Suprapubic skin (tissue), 4 donors: ENCODE measurements around the gene STXBP3. TPM values are rescaled to one million over a fixed set of nuclear protein-coding genes. Genes with fewer than 3 reads are reported as not detected.

Source experiments
- DNase-seq, 2 donors: peaks; one replicate each; pipeline ENCODE4 v3.0.0-alpha.2; 2019; ENCODE audit warnings: low spot score in 2 of 2
- H3K27ac ChIP-seq: fragments of 200-600 bp; sonication (generic); one replicate; pipeline ENCODE4 v1.5.1; 2019
- H3K27me3 ChIP-seq: fragments of 200-600 bp; sonication (generic); one replicate; pipeline ENCODE4 v1.5.1; 2019
- H3K36me3 ChIP-seq: fragments of 200-600 bp; sonication (generic); one replicate; pipeline ENCODE4 v1.5.1; 2019
- H3K4me1 ChIP-seq: fragments of 200-600 bp; sonication (generic); one replicate; pipeline ENCODE4 v1.5.1; 2019
- H3K4me3 ChIP-seq: fragments of 200-600 bp; sonication (generic); one replicate; pipeline ENCODE4 v1.5.1; 2019; ENCODE audit warnings: mild to moderate bottlenecking
- H3K9me3 ChIP-seq: fragments of 200-600 bp; sonication (generic); one replicate; pipeline ENCODE4 v1.5.1; 2019
- EP300 ChIP-seq: sonication (generic); formaldehyde crosslinking; IDR thresholded peaks from one replicate; pipeline ENCODE4 v1.6.1; 2017; ENCODE audit warnings: antibody characterized with exemption
- POLR2A ChIP-seq, 2 donors: fragments of 450-650 bp; IDR thresholded peaks; one replicate each; pipeline ENCODE4 v1.6.1; 2017; ENCODE audit warnings: antibody characterized with exemption in 2 of 2, mild to moderate bottlenecking in 2 of 2, moderate library complexity in 2 of 2
- POLR2AphosphoS5 ChIP-seq, 3 donors: sonication (generic); formaldehyde crosslinking; IDR thresholded peaks; one replicate each; pipeline ENCODE4 v1.6.1; 2017; ENCODE audit warnings: antibody characterized with exemption in 3 of 3
- WGBS: methylation state at CpG from one replicate; pipeline ENCODE4 v1.1.5; 2018; 5-methylcytosine and 5-hydroxymethylcytosine counted together
- total RNA-seq, 4 donors: library from RNA; depleted of rRNA; stranded (reverse); fragments of >200 nt; gene quantifications; one replicate each; pipeline ENCODE4 v1.1.0, GENCODE V29; 2016
- TF ChIP-seq, protein P1 (sequence below), 2 donors: fragments of 200-600 bp in 1 of 2; fragments of 450-650 bp in 1 of 2; sonication (generic) in 1 of 2; IDR thresholded peaks; one replicate each; pipeline ENCODE4 v1.5.1; 2016 to 2019; ENCODE audit warnings: antibody characterized with exemption in 2 of 2, mild to moderate bottlenecking in 1 of 2, moderate library complexity in 1 of 2

STXBP3 gene
- total RNA-seq, 4 donors from 2014 or later: 48.8 to 137 (median 66.3) TPM

DNA sequence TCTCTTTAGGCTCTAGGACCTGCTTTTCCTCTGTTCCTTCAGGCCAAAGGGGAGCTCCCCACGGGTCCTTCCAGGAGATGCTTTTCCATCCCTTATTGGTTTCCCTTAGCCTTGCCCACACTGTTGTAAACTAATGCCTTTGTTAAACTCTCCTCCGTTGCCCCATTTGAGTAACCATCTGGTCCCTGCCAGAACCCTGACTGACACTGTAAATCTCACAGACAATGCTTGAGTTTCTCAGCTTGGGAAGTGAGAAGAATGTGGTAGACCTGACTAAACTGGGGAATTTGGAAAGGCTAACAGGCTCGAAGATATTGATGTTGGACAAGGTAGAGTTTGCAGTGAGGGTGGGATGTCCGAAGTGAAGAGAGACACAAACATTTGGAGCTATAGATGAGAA lies 99.0 kb downstream of the STXBP3 start:
- H3K27ac ChIP-seq: peak overlapping the region; percentile 55
- no peaks in the 10 kb centered on the region for H3K9me3 ChIP-seq
- TF ChIP-seq EP300 (no peak), POLR2AphosphoS5 (IDR thresholded peaks at IDR 0.05) (no peak), POLR2A (IDR thresholded peaks at IDR 0.05) (no peak)
- TF ChIP-seq, protein P1, sequence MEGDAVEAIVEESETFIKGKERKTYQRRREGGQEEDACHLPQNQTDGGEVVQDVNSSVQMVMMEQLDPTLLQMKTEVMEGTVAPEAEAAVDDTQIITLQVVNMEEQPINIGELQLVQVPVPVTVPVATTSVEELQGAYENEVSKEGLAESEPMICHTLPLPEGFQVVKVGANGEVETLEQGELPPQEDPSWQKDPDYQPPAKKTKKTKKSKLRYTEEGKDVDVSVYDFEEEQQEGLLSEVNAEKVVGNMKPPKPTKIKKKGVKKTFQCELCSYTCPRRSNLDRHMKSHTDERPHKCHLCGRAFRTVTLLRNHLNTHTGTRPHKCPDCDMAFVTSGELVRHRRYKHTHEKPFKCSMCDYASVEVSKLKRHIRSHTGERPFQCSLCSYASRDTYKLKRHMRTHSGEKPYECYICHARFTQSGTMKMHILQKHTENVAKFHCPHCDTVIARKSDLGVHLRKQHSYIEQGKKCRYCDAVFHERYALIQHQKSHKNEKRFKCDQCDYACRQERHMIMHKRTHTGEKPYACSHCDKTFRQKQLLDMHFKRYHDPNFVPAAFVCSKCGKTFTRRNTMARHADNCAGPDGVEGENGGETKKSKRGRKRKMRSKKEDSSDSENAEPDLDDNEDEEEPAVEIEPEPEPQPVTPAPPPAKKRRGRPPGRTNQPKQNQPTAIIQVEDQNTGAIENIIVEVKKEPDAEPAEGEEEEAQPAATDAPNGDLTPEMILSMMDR (IDR thresholded peaks at IDR 0.05): no peak
- DNase-seq: no peak
- H3K27me3 ChIP-seq: no peaks in the 10 kb centered on the region
- peaks cover 18% of the 10 kb centered on the region for H3K4me1 ChIP-seq
- no peaks in the 10 kb centered on the region for H3K36me3 ChIP-seq
- H3K4me3 ChIP-seq: no peak overlapping the region
- 54% methylated on average over 4 of the region's 4 CpGs for WGBS

DNA sequence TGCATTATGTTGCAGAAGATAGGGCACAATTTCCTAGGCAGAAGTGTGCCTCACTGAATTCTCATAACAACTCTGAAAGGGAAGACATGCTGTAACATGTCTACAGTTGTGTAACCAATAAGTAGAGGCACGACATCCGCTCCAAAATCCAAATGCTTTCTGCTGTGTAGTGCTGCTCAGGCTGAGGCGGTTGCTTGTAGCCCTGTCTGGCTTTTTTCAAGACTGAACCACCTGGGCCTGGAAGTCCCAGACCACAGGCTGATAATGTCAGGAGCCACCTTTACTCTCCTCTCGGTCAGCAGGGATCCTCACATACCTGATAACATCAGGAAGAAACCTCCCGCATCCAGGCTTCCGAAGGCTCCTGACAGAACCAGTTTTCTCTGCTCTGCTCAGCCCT lies 99.5 kb downstream of the STXBP3 start:
- Histone ChIP-seq H3K9me3 (no peaks in the 10 kb centered on the region), H3K4me3 (no peak overlapping the region), H3K27me3 (no peaks in the 10 kb centered on the region), H3K36me3 (no peaks in the 10 kb centered on the region), H3K27ac (peak overlapping the region; percentile 55), H3K4me1 (peaks cover 18% of the 10 kb centered on the region)
- TF ChIP-seq, protein P1 (IDR thresholded peaks at IDR 0.05): no peak
- peak in 1 of 3 donors; percentile 43 for TF ChIP-seq POLR2AphosphoS5 (IDR thresholded peaks at IDR 0.05)
- 53% methylated on average over 6 of the region's 6 CpGs for WGBS
- no peak for DNase-seq

DNA sequence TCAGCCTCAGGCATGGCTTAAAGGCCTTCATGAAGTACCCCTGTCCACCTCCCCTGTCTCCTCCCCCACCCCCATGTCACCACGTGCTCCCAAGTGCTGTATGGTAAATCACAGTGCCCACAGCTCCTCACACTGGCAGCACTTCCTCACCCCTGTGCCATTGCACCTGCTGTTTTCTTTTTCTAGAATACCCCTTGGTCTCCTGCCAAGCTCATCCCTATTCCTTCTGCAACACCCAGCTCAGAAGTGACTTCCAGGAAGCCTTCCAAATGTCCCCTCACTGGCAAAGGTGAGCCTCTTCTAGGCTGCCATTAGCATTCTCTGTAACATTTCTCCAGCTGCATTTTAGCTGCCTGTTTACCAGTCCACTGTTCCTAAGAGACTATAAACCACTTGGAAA lies 101.0 kb downstream of the STXBP3 start:
- Histone ChIP-seq H3K4me1 (peaks cover 15% of the 10 kb centered on the region), H3K4me3 (no peak overlapping the region), H3K9me3 (no peaks in the 10 kb centered on the region), H3K36me3 (no peaks in the 10 kb centered on the region), H3K27me3 (no peaks in the 10 kb centered on the region), H3K27ac (no peak overlapping the region)
- DNase-seq: no peak
- WGBS: 81% methylated on average over 1 of the region's 1 CpG
- no peak for TF ChIP-seq POLR2A (IDR thresholded peaks at IDR 0.05)
- no peak for TF ChIP-seq EP300
- no peak for TF ChIP-seq POLR2AphosphoS5 (IDR thresholded peaks at IDR 0.05)
- TF ChIP-seq, protein P1 (IDR thresholded peaks at IDR 0.05): no peak

DNA sequence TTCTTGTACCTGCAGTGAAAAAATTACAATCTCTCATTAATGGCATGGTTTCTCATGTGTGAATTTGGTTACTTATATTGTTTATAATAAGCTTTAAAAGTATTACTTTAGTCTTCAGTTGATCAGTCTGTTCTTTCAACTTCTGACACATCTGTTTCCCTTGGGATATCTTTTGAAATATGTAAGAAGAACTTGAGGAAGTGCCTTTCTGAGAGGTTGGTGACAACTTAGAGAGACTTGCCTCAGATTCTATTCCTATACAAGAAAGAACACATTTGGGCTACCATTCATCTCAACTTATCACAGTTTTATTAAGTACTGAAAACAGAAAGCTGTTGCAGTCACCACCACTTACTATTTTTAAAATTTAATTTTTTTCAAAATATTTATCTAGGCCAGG lies 102.3 kb downstream of the STXBP3 start:
- DNase-seq: no peak
- TF ChIP-seq POLR2A (IDR thresholded peaks at IDR 0.05): no peak
- TF ChIP-seq POLR2AphosphoS5 (IDR thresholded peaks at IDR 0.05): no peak
- TF ChIP-seq EP300: no peak
- TF ChIP-seq, protein P1 (IDR thresholded peaks at IDR 0.05): no peak
- H3K27me3 ChIP-seq: no peaks in the 10 kb centered on the region

DNA sequence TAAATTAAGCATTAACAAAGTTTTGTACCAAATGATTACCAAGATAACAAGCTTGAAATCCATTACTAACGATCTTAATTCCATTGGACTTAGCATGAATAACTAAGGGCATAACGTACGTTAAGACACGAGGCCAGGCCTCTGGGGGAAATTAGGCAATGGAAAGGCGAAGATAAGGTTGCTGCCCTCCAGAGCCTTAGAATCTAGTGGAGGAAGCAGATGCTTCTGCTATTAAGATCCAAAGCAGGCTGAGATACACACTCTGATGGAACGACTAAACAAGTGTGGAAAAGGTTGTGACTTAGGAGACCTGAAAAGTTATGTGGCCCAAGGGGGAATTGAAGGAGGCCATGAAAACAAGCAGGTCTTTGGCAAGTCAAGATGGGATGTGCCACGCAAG lies 104.5 kb downstream of the STXBP3 start:
- no peak overlapping the region for H3K4me3 ChIP-seq
- no peaks in the 10 kb centered on the region for H3K27me3 ChIP-seq
- H3K4me1 ChIP-seq: peaks cover 12% of the 10 kb centered on the region
- H3K9me3 ChIP-seq: no peaks in the 10 kb centered on the region
- TF ChIP-seq, protein P1 (IDR thresholded peaks at IDR 0.05): no peak
- TF ChIP-seq POLR2A (IDR thresholded peaks at IDR 0.05) (no peak), POLR2AphosphoS5 (IDR thresholded peaks at IDR 0.05) (no peak), EP300 (no peak)
- no peak overlapping the region for H3K27ac ChIP-seq
- no peaks in the 10 kb centered on the region for H3K36me3 ChIP-seq
- DNase-seq: no peak
- WGBS: 85% methylated on average over 7 of the region's 7 CpGs

More for the DNA sequence above, 102.3 kb downstream of the STXBP3 start:
- no peak overlapping the region for H3K27ac ChIP-seq
- no peak overlapping the region for H3K4me3 ChIP-seq
- H3K9me3 ChIP-seq: no peaks in the 10 kb centered on the region
- H3K36me3 ChIP-seq: no peaks in the 10 kb centered on the region
- H3K4me1 ChIP-seq: peaks cover 15% of the 10 kb centered on the region
